ENCODE data around the gene DNAH3.
"Not testable (repeated sequence)": the region's sequence is repeated elsewhere in the genome, so short reads cannot be mapped to it uniquely, and the experiment has no call there.

DNAH3 gene

GRCh38 chr16:21069986-21070385, 80.7 kb downstream of the DNAH3 start:
- DNase-seq = no peak

GRCh38 chr16:21064203-21064602, 86.4 kb downstream of the DNAH3 start:
- DNase-seq = no peak

GRCh38 chr16:21063314-21063713, 87.3 kb downstream of the DNAH3 start:
- not testable (repeated sequence) for DNase-seq

GRCh38 chr16:21060027-21060510, 90.6 kb downstream of the DNAH3 start:
- no peak for DNase-seq

GRCh38 chr16:21057875-21058274, 92.8 kb downstream of the DNAH3 start:
- DNase-seq = no peak

- no peak for DNase-seq
Measured at GRCh38 chr16:21056396-21056795, 94.2 kb downstream of the DNAH3 start.

- DNase-seq = not testable (repeated sequence)
Measured at GRCh38 chr16:21055738-21056137, 94.9 kb downstream of the DNAH3 start.

DNA sequence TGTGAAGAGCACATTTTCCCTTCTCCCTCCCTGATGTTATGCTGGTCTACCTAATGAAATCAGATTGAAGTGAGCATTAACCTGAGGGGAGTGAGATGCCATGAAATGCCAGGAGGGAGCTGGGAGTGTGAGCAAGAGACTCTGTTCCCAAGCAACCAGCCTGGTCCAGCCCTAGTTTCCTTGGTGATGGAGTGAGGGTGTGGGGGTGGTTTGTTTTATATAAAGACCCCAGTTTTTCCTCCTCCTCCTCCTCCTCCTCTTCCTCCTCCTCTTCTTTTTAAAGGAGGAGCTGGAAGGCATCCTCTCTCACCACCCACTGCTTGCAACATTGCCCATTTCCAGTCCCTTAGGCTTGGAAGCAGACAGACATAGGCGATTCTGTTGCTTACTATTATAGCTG, 97.1 kb downstream of the DNAH3 start:
- DNase-seq = no peak

DNA sequence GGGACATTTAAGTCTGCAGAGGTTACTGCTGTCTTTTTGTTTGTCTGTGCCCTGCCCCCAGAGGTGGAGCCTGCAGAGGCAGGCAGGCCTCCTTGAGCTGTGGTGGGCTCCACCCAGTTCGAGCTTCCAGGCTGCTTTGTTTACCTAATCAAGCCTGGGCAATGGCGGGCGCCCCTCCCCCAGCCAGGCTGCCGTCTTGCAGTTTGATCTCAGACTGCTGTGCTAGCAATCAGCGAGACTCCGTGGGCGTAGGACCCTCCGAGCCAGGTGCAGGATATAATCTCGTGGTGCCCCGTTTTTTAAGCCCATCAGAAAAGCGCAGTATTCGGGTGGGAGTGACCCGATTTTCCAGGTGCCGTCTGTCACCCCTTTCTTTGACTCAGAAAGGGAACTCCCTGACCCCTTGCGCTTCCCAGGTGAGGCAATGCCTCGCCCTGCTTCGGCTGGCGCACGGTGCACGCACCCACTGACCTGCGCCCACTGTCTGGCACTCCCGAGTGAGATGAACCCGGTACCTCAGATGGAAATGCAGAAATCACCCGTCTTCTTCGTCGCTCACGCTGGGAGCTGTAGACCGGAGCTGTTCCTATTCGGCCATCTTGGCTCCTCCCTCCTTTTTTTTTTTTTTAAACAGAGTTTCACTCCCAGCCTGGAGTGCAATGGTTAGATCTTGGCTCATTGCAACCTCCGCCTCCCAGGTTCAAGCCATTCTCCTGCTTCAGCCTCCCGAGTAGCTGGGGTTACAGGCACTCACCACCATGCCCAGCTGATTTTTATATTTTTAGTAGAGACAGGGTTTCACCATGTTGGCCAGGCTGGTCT, 102.3 kb downstream of the DNAH3 start:
- DNase-seq = not testable (repeated sequence)

DNA sequence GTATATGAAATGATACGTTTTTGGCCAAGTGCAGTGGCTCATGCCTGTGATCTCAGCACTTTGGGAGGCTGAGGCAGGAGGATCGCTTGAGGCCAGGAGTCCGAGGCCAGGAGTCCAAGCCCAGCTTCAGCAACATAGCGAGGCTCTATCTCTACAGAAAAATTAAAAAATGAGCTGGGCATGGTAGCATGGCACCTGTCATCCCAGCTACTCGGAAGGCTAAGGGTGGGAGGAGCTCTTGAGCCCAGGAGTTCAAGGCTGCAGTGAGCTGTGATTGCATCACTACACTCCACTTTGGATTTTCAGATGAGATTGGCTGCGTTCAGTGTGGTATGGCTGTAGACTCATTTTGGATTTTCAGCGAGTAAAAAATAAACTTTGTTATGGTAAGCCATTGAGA, 112.4 kb downstream of the DNAH3 start:
- no peak for DNase-seq

GRCh38 chr16:21037736-21038135, 112.9 kb downstream of the DNAH3 start:
- no peak for DNase-seq

GRCh38 chr16:21037168-21037567, 113.5 kb downstream of the DNAH3 start:
- DNase-seq = no peak

DNA sequence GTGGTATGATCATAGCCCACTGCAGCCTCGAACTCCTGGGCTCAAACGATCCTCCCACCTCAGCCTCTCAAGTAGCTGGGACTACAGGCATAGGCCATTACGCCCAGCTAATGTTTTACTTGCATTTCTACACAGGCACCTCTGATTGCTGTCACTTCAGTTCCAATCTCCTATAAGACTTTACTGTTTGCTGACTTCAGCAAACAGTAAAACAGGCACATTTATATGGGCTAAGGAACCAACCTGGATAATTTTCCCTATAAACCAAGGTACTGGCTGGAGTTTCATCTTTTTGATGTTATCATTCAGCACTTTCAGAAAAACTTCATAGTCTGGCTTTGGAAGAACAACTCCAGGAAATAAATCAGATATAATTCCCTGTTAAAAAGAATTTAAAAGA, 114.2 kb downstream of the DNAH3 start:
- DNase-seq = no peak

DNA sequence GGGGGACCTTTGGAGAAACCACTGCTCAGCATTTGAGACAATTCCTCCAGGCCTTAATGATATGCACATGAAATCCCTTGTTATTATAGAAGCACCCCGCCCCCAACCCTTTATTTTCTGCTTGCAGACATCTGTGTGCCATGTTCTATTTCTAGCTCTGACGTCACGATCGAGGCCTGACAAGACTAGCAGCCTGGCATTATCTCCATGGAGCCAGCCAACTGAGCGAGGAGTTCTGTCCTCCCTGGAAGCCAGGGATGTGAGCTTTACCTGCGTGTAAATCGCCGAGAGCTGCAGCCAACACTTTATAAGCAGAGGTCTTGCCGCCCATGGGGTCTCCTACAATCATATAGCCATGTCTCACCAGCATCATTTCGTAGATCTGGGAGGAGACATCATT, 116.9 kb downstream of the DNAH3 start:
- no peak for DNase-seq

DNA sequence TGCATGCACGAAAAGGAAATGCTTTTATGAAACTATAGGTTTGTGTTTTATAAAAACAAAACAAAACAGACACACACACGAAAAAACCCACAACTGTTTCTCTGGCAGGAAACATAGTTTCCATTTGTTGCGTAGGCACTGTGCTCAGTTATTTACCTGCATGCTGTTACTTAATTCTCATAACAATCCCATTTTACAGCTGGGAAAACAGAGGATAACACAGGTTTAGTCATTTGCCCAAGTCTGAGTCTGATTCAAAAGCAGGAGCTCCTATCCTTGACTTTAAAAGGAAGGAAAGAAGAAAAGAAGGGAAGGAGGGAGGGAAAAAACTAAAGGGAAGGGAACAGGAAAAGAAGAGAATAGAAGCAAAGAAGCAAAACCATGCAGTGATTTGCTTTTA, 117.4 kb downstream of the DNAH3 start:
- no peak for DNase-seq

DNA sequence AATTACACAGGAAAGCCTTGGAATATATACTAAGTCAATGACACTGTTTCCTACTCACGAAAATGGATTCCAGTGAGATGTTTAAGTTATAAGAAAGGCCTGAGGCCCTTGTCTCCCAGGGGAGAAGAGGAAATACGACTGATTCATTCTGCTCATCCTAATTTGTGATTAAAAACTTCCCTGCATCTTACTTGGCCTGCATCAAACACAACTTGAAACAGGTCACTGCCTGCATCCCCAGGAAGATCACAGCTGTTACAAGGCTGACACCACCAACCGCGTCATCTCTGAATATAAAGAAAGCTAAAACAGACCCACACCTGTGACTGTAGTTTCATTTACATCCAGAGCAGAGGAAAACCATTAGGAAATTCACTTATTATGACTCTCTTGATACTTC, 121.9 kb downstream of the DNAH3 start:
- DNase-seq = no peak

DNA sequence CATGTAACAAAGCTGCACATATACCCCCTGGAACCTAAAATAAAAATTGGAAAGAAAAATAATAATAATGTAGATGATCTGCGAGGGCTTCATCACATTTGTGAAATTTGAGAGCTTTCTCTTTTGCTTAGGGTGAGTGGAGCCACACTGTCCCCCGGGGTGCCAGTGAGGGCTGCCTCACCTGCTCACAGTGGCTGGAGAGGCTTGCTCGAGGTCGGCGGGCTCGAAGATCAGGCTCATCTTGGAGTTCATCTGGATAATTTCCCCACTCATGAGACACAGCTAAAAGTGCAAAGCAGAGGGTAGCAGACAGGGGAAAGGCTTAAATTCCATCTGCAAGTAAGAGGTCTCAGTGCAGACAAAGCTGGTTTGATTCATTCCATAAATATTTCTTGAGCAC, 123.8 kb downstream of the DNAH3 start:
- no peak for DNase-seq

GRCh38 chr16:21023509-21024202, 127.0 kb downstream of the DNAH3 start:
- DNase-seq = no peak

GRCh38 chr16:21021316-21021715, 129.3 kb downstream of the DNAH3 start:
- DNase-seq = no peak

- no peak for DNase-seq
Measured at GRCh38 chr16:21009815-21010214, 140.8 kb downstream of the DNAH3 start.

DNA sequence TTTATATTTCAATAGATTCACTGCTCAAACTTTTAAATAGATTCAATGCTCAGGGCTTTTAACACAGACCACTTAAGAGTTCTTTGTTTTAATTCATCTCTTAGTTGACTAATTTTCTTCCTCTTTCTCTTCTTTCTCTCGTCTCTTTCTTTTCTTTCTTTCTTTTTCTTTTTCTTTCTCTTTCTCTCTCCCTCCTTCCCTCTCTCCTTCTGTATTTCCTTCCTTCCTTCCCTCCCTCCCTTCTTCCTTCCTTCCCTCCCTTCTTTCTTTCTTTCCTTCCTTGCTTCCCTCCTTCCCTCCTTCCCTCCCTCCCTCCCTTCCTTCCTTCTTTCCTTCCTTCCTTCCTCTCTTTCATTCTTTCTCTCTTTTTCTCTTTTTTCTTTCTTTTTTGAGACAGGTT, 145.6 kb downstream of the DNAH3 start:
- no peak for DNase-seq

GRCh38 chr16:21001262-21001661, 149.4 kb downstream of the DNAH3 start:
- peak; percentile 16 for DNase-seq

DNA sequence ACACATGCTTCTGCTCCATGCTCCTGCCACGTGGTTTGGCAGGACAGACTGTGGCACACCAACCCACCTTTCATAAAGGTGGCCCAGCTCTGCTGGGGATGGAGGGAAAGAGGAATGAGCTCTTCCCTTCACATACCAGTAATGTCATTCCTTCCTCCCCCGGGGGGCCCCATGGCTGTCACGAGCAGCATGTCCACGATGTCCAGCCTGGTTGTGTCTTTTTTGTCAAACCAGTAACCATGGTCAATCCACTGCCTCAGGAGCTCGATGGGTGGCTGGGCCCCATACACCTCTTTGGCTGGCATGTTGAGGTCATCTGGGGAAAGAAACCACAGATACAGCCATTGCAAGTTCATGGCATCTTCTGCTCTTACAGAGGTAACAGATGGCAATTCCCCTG, 153.5 kb downstream of the DNAH3 start:
- no peak for DNase-seq

- DNase-seq = no peak
Measured at GRCh38 chr16:20995711-20996110, 154.9 kb downstream of the DNAH3 start.

All from activated CD4-positive, alpha-beta T cell treated with anti-CD3 and anti-CD28 coated beads, Interleukin-2, amount 50 U/mL, for 16 hours (primary cell).